Esophagus squamous epithelium (tissue), 5 donors: ENCODE data around the gene BIN1. TPM values are rescaled to one million over a fixed set of nuclear protein-coding genes. Genes with fewer than 3 reads are reported as not detected.
A peak's percentile ranks its signal among the peaks of the same experiment; 100 is the strongest.

Experiments used
- DNase-seq: peaks from one replicate; lab custom pipeline; 2025; lab: John Stamatoyannopoulos, UW
- H3K27ac ChIP-seq, 4 donors: fragments of 200-600 bp; sonication (generic); one replicate each; pipeline ENCODE4 v1.5.1; 2016 to 2019; ENCODE audit warnings: mild to moderate bottlenecking in 1 of 4
- H3K27me3 ChIP-seq, 4 donors: fragments of 200-600 bp; sonication (generic); 1 replicate in 3 of 4; 2 replicates in 1 of 4; pipeline versions ENCODE4 v1.5.1 to v1.6.0; 2017 to 2021; ENCODE audit warnings: antibody characterized with exemption in 1 of 4
- H3K36me3 ChIP-seq, 3 donors: fragments of 200-600 bp; sonication (generic); one replicate each; pipeline ENCODE4 v1.5.1; 2016 to 2019
- H3K4me1 ChIP-seq, 3 donors: fragments of 200-600 bp; sonication (generic); one replicate each; pipeline ENCODE4 v1.5.1; 2017 to 2019
- H3K4me3 ChIP-seq, 4 donors: fragments of 200-600 bp; sonication (generic); 1 replicate in 3 of 4; 2 replicates in 1 of 4; pipeline ENCODE4 v1.5.1; 2016 to 2019; ENCODE audit warnings: mild to moderate bottlenecking in 2 of 4, moderate library complexity in 1 of 4
- H3K9me3 ChIP-seq, 3 donors: fragments of 200-600 bp; sonication (generic); one replicate each; pipeline ENCODE4 v1.5.1; 2016 to 2019
- CTCF ChIP-seq, 6 experiments: fragments of 450-650 bp in 4 of 6; fragments of 200-600 bp in 2 of 6; sonication (generic) in 2 of 6; IDR thresholded peaks; one replicate each; pipeline ENCODE4 v1.5.1; 2016 to 2019; ENCODE audit warnings: antibody characterized with exemption in 6 of 6, mild to moderate bottlenecking in 4 of 6, moderate library complexity in 4 of 6
- POLR2A ChIP-seq, 4 donors: fragments of 450-650 bp; IDR thresholded peaks; one replicate each; pipeline ENCODE4 v1.6.1; 2017; ENCODE audit warnings: antibody characterized with exemption in 4 of 4, mild to moderate bottlenecking in 4 of 4, moderate library complexity in 3 of 4
- WGBS, 2 donors: methylation state at CpG; one replicate each; pipeline ENCODE4 v1.1.5; 2018; 5-methylcytosine and 5-hydroxymethylcytosine counted together
- intact Hi-C: fragments of 100-400 bp; cut with DNase I; formaldehyde crosslinking; loops from one replicate; pipeline ENCODE4 v1.15.0; 2022
- total RNA-seq, 4 donors: library from RNA; depleted of rRNA; stranded (reverse); fragments of >200 nt; gene quantifications; one replicate each; pipeline ENCODE4 v1.1.0, GENCODE V29; 2016
- donor health status: DM: yes; HTN: yes; CAD: no.

BIN1 gene
- total RNA-seq, 4 donors from 2014 or later, result 10.8 to 23.3 (median 15.5) TPM

GRCh38 chr2:127108090-127108523 is 1.2 kb upstream of the BIN1 start:
- no peaks in the 10 kb centered on the region for H3K9me3 ChIP-seq
- no peak for TF ChIP-seq CTCF (IDR thresholded peaks at IDR 0.05)
- TF ChIP-seq POLR2A (IDR thresholded peaks at IDR 0.05), result no peak
- H3K4me1 ChIP-seq, result peaks cover 0 to 46% (median 27%) of the 10 kb centered on the region in 3 donors
- DNase-seq, result no peak
- intact Hi-C loops, result no loop called here
- H3K27me3 ChIP-seq, result peaks cover 0 to 28% (median 0%) of the 10 kb centered on the region in 4 donors
- peak overlapping the region in 2 of 4 donors; percentile 77 to 85 for H3K27ac ChIP-seq
- H3K36me3 ChIP-seq, result no peaks in the 10 kb centered on the region
- WGBS, 2 donors, result 93 to 95% methylated on average over 7 to 10 of the region's 11 CpGs
- peak overlapping the region in 1 of 4 donors; percentile 91 for H3K4me3 ChIP-seq

GRCh38 chr2:127107622-127107999 is 657 bp upstream of the BIN1 start:
- intact Hi-C loops, result no loop called here
- TF ChIP-seq POLR2A (IDR thresholded peaks at IDR 0.05) (no peak), CTCF (IDR thresholded peaks at IDR 0.05) (peak in 1 of 6 experiments; percentile 22)
- no peaks in the 10 kb centered on the region for H3K36me3 ChIP-seq
- DNase-seq, result no peak
- WGBS, 2 donors, result 7 to 17% methylated on average over 16 to 17 of the region's 17 CpGs
- H3K27ac ChIP-seq, result peak overlapping the region; percentile 74 to 90 (median 81)
- peak overlapping the region; percentile 57 to 91 (median 76) for H3K4me3 ChIP-seq
- peaks cover 0 to 23% (median 0%) of the 10 kb centered on the region in 4 donors for H3K27me3 ChIP-seq
- H3K9me3 ChIP-seq, result no peaks in the 10 kb centered on the region
- peaks cover 0 to 51% (median 31%) of the 10 kb centered on the region in 3 donors for H3K4me1 ChIP-seq

- Histone ChIP-seq H3K36me3 (no peaks in the 10 kb centered on the region), H3K27ac (peak overlapping the region; percentile 74 to 90 (median 81)), H3K27me3 (peaks cover 0 to 14% (median 0%) of the 10 kb centered on the region in 4 donors), H3K4me1 (peaks cover 0 to 61% (median 31%) of the 10 kb centered on the region in 3 donors), H3K9me3 (no peaks in the 10 kb centered on the region), H3K4me3 (peak overlapping the region; percentile 57 to 91 (median 76))
- WGBS, 2 donors, result 0% methylated on average over 2 of the region's 45 CpGs; no CpG with 5 or more reads in 1 of the 2 donors
- intact Hi-C loops, result no loop called here
- DNase-seq, result no peak
- TF ChIP-seq CTCF (IDR thresholded peaks at IDR 0.05) (no peak), POLR2A (IDR thresholded peaks at IDR 0.05) (no peak)
Observed at GRCh38 chr2:127106457-127106990, 430 bp downstream of the BIN1 start.

GRCh38 chr2:127105656-127106456 is 1.1 kb downstream of the BIN1 start:
- Histone ChIP-seq H3K4me1 (peaks cover 0 to 66% (median 31%) of the 10 kb centered on the region in 3 donors), H3K36me3 (no peaks in the 10 kb centered on the region), H3K4me3 (peak overlapping the region; percentile 57 to 91 (median 76)), H3K27me3 (peaks cover 0 to 11% (median 0%) of the 10 kb centered on the region in 4 donors), H3K9me3 (no peaks in the 10 kb centered on the region), H3K27ac (peak overlapping the region; percentile 74 to 90 (median 81))
- TF ChIP-seq POLR2A (IDR thresholded peaks at IDR 0.05), result no peak
- TF ChIP-seq CTCF (IDR thresholded peaks at IDR 0.05), result no peak
- no peak for DNase-seq
- WGBS, 2 donors, result 7 to 10% methylated on average over 8 to 13 of the region's 51 CpGs
- intact Hi-C loops, result no loop called here
